ENCODE measurements around the gene SLC22A4. TPM values are rescaled to one million over a fixed set of nuclear protein-coding genes. Genes with fewer than 3 reads are reported as not detected.

SLC22A4 gene
- polyA plus RNA-seq, 4 donors, result 1.5 to 10.9 (median 5.0) TPM

DNA sequence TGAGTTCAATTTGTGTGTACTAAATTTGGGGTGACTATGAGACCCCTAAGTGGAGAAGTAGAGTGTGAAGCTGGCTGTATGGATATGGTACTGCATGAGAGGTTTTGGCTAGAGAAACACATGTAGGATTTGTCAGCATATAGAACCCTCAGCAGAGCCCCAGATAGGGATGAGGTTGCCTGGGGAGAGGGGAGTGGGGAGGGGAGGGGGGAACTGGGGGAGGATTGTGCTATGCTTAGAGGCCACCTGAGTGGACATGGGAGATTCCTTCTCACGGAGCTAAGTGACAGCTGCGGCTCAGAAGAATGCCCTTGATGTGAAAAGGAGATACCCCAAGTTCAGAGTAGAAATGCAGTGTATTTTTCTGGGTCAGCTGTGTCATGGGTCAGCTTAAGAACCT is 86.5 kb downstream of the SLC22A4 start:
- no peak overlapping the region for H3K27ac ChIP-seq (ENCODE audit: low read depth in 1 of 3, low read length in 2 of 3)
- no peak overlapping the region for H3K4me3 ChIP-seq (ENCODE audit: low read depth in 1 of 3, low read length in 3 of 3)
- H3K36me3 ChIP-seq (ENCODE audit: control insufficient read depth in 3 of 3, insufficient read depth in 2 of 3, low read depth in 1 of 3, low read length in 3 of 3), result peaks cover 0 to 62% (median 2%) of the 10 kb centered on the region in 3 donors
- FAIRE-seq, result no peak
- H3K9me3 ChIP-seq (ENCODE audit: control insufficient read depth in 2 of 2, insufficient read depth in 1 of 2, low read depth in 1 of 2, low read length in 1 of 2), result no peaks in the 10 kb centered on the region
- no peaks in the 10 kb centered on the region for H3K27me3 ChIP-seq (ENCODE audit: control insufficient read depth in 3 of 3, insufficient read depth in 3 of 3, low read length in 3 of 3)
- no peak for DNase-seq
- 86 to 90% (median 87%) methylated on average over 2 of the region's 2 CpGs for WGBS, 3 donors
- peaks cover 0 to 8% (median 0%) of the 10 kb centered on the region in 3 donors for H3K4me1 ChIP-seq (ENCODE audit: control insufficient read depth in 3 of 3, insufficient read depth in 2 of 3, low read depth in 1 of 3, low read length in 2 of 3)

DNA sequence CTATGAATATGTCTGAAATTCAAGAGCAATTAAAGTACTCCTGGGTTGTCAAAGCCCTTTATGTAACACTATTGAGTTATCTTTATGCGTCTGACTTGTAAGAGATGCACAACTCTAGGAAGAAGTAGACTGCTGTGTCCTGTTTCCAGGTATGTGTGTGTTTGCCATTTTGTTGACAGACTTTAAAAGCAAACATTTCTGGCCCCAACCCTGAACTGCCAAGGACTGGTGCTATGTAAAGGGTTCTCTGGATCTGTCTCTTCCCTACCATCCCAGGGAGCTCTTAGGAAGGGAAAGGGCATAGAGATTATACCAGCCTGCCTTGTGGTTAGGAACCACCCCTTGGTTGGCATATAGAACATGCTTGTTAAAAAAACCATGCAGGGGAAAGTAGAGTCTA is 87.4 kb downstream of the SLC22A4 start:
- H3K27ac ChIP-seq (ENCODE audit: low read depth in 1 of 3, low read length in 2 of 3), result no peak overlapping the region
- H3K4me1 ChIP-seq (ENCODE audit: control insufficient read depth in 3 of 3, insufficient read depth in 2 of 3, low read depth in 1 of 3, low read length in 2 of 3), result peaks cover 0 to 16% (median 0%) of the 10 kb centered on the region in 3 donors
- no peak for FAIRE-seq

DNA sequence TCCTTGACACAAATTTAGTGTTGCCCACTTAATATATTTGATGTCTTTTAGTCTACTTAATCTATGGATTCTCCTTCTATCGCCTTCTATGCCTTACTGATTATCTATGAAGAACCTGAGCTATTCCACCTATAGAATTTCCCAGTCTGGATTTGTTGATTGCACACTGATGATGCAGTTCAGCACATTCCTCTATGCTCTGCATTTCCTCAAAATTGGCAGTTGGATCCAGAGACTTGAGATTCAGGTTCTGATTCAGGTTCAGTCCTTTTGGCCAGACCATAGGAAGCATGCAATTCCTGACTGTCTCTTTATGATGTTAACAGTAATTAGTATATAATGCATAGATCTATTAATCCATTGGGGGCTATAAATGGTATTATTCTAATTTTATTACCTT is 89.1 kb downstream of the SLC22A4 start:
- no peak overlapping the region for H3K4me3 ChIP-seq (ENCODE audit: low read depth in 1 of 3, low read length in 3 of 3)
- H3K27ac ChIP-seq (ENCODE audit: low read depth in 1 of 3, low read length in 2 of 3), result no peak overlapping the region
- 60 to 98% (median 94%) methylated on average over 1 of the region's 1 CpG for WGBS, 3 donors
- FAIRE-seq, result no peak
- H3K9me3 ChIP-seq (ENCODE audit: control insufficient read depth in 2 of 2, insufficient read depth in 1 of 2, low read depth in 1 of 2, low read length in 1 of 2), result no peaks in the 10 kb centered on the region
- peaks cover 5 to 31% (median 7%) of the 10 kb centered on the region in 3 donors for H3K4me1 ChIP-seq (ENCODE audit: control insufficient read depth in 3 of 3, insufficient read depth in 2 of 3, low read depth in 1 of 3, low read length in 2 of 3)
- H3K36me3 ChIP-seq (ENCODE audit: control insufficient read depth in 3 of 3, insufficient read depth in 2 of 3, low read depth in 1 of 3, low read length in 3 of 3), result peaks cover 0 to 54% (median 2%) of the 10 kb centered on the region in 3 donors
- no peak for DNase-seq
- no peaks in the 10 kb centered on the region for H3K27me3 ChIP-seq (ENCODE audit: control insufficient read depth in 3 of 3, insufficient read depth in 3 of 3, low read length in 3 of 3)

More for the DNA sequence above, 87.4 kb downstream of the SLC22A4 start:
- Histone ChIP-seq H3K27me3 (ENCODE audit: control insufficient read depth in 3 of 3, insufficient read depth in 3 of 3, low read length in 3 of 3) (no peaks in the 10 kb centered on the region), H3K36me3 (ENCODE audit: control insufficient read depth in 3 of 3, insufficient read depth in 2 of 3, low read depth in 1 of 3, low read length in 3 of 3) (peaks cover 0 to 62% (median 2%) of the 10 kb centered on the region in 3 donors), H3K9me3 (ENCODE audit: control insufficient read depth in 2 of 2, insufficient read depth in 1 of 2, low read depth in 1 of 2, low read length in 1 of 2) (no peaks in the 10 kb centered on the region), H3K4me3 (ENCODE audit: low read depth in 1 of 3, low read length in 3 of 3) (no peak overlapping the region)
- no peak for DNase-seq
- 90 to 99% (median 96%) methylated on average over 1 of the region's 1 CpG for WGBS, 3 donors

DNA sequence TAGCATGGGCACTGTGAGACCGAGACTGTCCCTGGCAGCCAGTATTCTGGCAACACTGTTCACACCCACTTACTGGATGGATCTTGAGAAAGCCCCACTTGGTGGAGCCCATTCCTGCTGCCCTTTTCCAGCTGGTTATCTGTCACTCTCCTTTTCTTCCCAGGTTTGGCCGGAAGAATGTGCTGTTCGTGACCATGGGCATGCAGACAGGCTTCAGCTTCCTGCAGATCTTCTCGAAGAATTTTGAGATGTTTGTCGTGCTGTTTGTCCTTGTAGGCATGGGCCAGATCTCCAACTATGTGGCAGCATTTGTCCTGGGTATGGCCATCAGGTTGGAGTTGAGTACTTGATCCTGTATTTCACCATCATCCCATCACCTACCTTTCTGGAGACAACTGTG is 89.8 kb downstream of the SLC22A4 start:
- 91 to 93% (median 93%) methylated on average over 5 of the region's 5 CpGs for WGBS, 3 donors
- H3K9me3 ChIP-seq (ENCODE audit: control insufficient read depth in 2 of 2, insufficient read depth in 1 of 2, low read depth in 1 of 2, low read length in 1 of 2), result no peaks in the 10 kb centered on the region
- H3K27ac ChIP-seq (ENCODE audit: low read depth in 1 of 3, low read length in 2 of 3), result no peak overlapping the region
- no peak for DNase-seq
- peaks cover 0 to 52% (median 2%) of the 10 kb centered on the region in 3 donors for H3K36me3 ChIP-seq (ENCODE audit: control insufficient read depth in 3 of 3, insufficient read depth in 2 of 3, low read depth in 1 of 3, low read length in 3 of 3)
- H3K4me3 ChIP-seq (ENCODE audit: low read depth in 1 of 3, low read length in 3 of 3), result no peak overlapping the region
- peaks cover 5 to 38% (median 12%) of the 10 kb centered on the region in 3 donors for H3K4me1 ChIP-seq (ENCODE audit: control insufficient read depth in 3 of 3, insufficient read depth in 2 of 3, low read depth in 1 of 3, low read length in 2 of 3)
- no peak for FAIRE-seq
- no peaks in the 10 kb centered on the region for H3K27me3 ChIP-seq (ENCODE audit: control insufficient read depth in 3 of 3, insufficient read depth in 3 of 3, low read length in 3 of 3)

DNA sequence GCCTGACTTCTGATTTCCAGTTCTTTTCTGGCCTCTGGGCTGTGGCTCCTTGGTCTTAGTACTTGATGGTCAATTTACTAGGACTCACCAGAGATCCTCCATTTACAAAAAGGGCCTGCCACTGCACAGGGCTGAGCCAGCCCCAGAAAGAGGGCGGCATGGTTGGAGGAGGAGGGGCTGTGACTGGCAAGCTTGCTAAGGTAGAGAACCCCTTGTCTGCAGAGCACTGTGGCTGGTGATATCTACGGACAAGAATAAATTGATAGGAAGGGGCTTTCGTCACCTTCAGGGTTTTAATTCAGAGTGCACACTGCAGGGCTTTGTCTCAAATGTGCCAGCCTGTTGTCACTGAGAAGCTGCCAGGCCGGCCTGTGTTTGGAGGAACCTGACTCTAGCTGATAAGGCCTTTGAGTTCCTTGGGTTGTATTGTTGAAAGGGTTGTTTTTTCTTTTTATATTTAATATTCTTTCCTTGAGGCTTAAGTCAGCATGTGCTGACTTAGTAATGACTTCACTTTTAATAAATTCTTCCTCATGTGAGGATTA is 90.4 kb downstream of the SLC22A4 start:
- peaks cover 0 to 54% (median 5%) of the 10 kb centered on the region in 3 donors for H3K36me3 ChIP-seq (ENCODE audit: control insufficient read depth in 3 of 3, insufficient read depth in 2 of 3, low read depth in 1 of 3, low read length in 3 of 3)
- 87 to 90% (median 90%) methylated on average over 4 of the region's 4 CpGs for WGBS, 3 donors
- no peak overlapping the region for H3K27ac ChIP-seq (ENCODE audit: low read depth in 1 of 3, low read length in 2 of 3)

DNA sequence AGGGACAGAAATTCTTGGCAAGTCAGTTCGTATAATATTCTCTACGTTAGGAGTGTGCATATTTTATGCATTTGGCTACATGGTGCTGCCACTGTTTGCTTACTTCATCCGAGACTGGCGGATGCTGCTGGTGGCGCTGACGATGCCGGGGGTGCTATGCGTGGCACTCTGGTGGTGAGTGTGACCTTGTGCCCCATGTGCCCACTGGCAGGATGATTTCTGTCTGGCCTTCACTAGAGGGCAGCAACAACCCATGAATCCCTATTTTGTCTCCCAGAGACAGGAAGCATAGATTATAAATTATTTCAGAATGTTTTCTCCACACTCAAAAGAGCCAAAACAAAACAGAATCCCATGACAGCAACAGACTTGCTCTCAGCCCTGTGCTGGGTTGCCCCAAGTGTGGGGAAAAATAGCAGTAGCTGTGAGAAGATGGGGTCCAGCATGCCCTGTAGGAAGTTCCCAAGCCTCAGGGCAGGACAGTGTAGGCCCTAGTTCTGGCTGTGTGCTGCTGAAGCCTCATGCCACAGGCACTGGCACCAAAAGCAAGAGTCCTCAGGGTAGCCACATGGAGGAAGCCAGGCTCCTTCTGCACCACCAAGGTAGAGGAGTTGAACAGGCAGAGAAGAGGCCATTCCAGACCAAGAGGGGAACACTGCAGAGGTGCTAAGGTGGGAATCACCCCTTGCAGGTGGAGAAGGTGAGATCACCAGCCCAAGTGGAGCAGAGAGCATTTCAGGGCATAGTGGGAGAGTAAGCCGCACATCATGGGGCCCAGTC is 91.3 kb downstream of the SLC22A4 start:
- no peak for FAIRE-seq
- H3K27ac ChIP-seq (ENCODE audit: low read depth in 1 of 3, low read length in 2 of 3), result peak overlapping the region in 2 of 3 donors; percentile 34 to 42
- 32 to 46% (median 40%) methylated on average over 9 of the region's 9 CpGs for WGBS, 3 donors

More for the DNA sequence above, 90.4 kb downstream of the SLC22A4 start:
- no peak overlapping the region for H3K4me3 ChIP-seq (ENCODE audit: low read depth in 1 of 3, low read length in 3 of 3)
- H3K9me3 ChIP-seq (ENCODE audit: control insufficient read depth in 2 of 2, insufficient read depth in 1 of 2, low read depth in 1 of 2, low read length in 1 of 2), result no peaks in the 10 kb centered on the region
- H3K4me1 ChIP-seq (ENCODE audit: control insufficient read depth in 3 of 3, insufficient read depth in 2 of 3, low read depth in 1 of 3, low read length in 2 of 3), result peaks cover 5 to 38% (median 16%) of the 10 kb centered on the region in 3 donors
- DNase-seq (no peak), FAIRE-seq (no peak)
- no peaks in the 10 kb centered on the region for H3K27me3 ChIP-seq (ENCODE audit: control insufficient read depth in 3 of 3, insufficient read depth in 3 of 3, low read length in 3 of 3)

DNA sequence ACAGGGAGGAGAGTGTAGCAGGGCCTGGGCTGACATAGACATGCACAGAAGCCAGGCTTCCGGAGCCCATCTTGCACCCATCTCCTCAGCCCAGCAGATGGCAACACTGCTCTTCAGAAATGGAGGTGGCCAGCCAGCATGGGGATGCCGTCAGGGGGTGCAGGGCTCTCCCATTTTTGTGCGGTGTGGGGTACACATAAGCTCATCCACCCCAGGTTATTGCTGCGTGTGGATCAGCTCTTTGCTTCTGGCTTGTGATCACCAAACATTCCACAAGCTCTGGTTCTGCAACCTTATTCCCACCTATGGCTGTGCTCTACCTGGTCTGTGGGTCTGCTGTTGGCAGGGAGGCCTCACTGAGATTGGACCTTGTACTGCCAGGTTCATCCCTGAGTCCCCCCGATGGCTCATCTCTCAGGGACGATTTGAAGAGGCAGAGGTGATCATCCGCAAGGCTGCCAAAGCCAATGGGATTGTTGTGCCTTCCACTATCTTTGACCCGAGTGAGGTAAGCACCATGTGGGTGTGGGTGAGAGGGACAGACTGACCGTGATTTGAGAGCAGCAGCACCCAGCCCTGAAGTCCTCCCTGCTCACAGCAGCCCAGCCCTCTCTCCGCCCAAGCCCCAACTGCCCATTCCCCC is 92.6 kb downstream of the SLC22A4 start:
- DNase-seq, result peak; percentile 83 to 85
- no peak for FAIRE-seq
- Histone ChIP-seq H3K36me3 (ENCODE audit: control insufficient read depth in 3 of 3, insufficient read depth in 2 of 3, low read depth in 1 of 3, low read length in 3 of 3) (peaks cover 0 to 63% (median 8%) of the 10 kb centered on the region in 3 donors), H3K9me3 (ENCODE audit: control insufficient read depth in 2 of 2, insufficient read depth in 1 of 2, low read depth in 1 of 2, low read length in 1 of 2) (no peaks in the 10 kb centered on the region), H3K4me3 (ENCODE audit: low read depth in 1 of 3, low read length in 3 of 3) (no peak overlapping the region), H3K4me1 (ENCODE audit: control insufficient read depth in 3 of 3, insufficient read depth in 2 of 3, low read depth in 1 of 3, low read length in 2 of 3) (peaks cover 5 to 33% (median 17%) of the 10 kb centered on the region in 3 donors), H3K27ac (ENCODE audit: low read depth in 1 of 3, low read length in 2 of 3) (peak overlapping the region; percentile 68 to 95 (median 88)), H3K27me3 (ENCODE audit: control insufficient read depth in 3 of 3, insufficient read depth in 3 of 3, low read length in 3 of 3) (no peaks in the 10 kb centered on the region)
- 14 to 22% (median 18%) methylated on average over 10 of the region's 10 CpGs for WGBS, 3 donors

More for the DNA sequence above, 91.3 kb downstream of the SLC22A4 start:
- Histone ChIP-seq H3K9me3 (ENCODE audit: control insufficient read depth in 2 of 2, insufficient read depth in 1 of 2, low read depth in 1 of 2, low read length in 1 of 2) (no peaks in the 10 kb centered on the region), H3K4me3 (ENCODE audit: low read depth in 1 of 3, low read length in 3 of 3) (no peak overlapping the region), H3K36me3 (ENCODE audit: control insufficient read depth in 3 of 3, insufficient read depth in 2 of 3, low read depth in 1 of 3, low read length in 3 of 3) (peaks cover 0 to 54% (median 5%) of the 10 kb centered on the region in 3 donors), H3K4me1 (ENCODE audit: control insufficient read depth in 3 of 3, insufficient read depth in 2 of 3, low read depth in 1 of 3, low read length in 2 of 3) (peaks cover 5 to 33% (median 17%) of the 10 kb centered on the region in 3 donors), H3K27me3 (ENCODE audit: control insufficient read depth in 3 of 3, insufficient read depth in 3 of 3, low read length in 3 of 3) (no peaks in the 10 kb centered on the region)
- DNase-seq, result peak; percentile 68 to 71

DNA sequence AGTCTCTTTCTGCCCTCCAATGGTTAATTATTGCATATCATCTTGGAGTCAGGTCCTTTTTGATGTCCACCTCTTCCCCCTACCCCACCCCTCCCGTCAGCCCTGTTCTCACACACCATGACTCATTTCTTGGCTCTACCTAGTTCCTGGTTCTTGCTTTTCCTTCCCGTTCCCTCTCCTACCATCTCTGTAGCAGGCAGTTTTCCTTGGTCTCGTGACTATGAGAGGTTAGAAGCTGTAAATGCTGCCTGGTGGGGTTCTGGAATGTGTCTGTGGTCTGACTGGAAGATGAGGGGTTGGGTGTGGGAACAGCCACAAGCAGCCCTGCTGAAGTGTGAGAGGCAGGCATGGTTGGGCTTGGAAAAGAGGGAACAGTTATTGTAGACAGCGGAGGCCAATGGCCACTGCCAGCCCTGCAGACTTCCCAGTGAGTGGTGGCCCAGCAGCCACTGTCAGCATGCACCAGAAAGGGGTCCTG is 93.5 kb downstream of the SLC22A4 start:
- H3K4me3 ChIP-seq (ENCODE audit: low read depth in 1 of 3, low read length in 3 of 3), result no peak overlapping the region

More for the DNA sequence above, 93.5 kb downstream of the SLC22A4 start:
- H3K4me1 ChIP-seq (ENCODE audit: control insufficient read depth in 3 of 3, insufficient read depth in 2 of 3, low read depth in 1 of 3, low read length in 2 of 3), result peaks cover 5 to 33% (median 17%) of the 10 kb centered on the region in 3 donors
- H3K27me3 ChIP-seq (ENCODE audit: control insufficient read depth in 3 of 3, insufficient read depth in 3 of 3, low read length in 3 of 3), result no peaks in the 10 kb centered on the region
- 23 to 30% (median 26%) methylated on average over 4 of the region's 4 CpGs for WGBS, 3 donors
- H3K27ac ChIP-seq (ENCODE audit: low read depth in 1 of 3, low read length in 2 of 3), result peak overlapping the region; percentile 81 to 95 (median 94)
- FAIRE-seq (no peak), DNase-seq (peak; percentile 89 to 92)
- peaks cover 0 to 68% (median 9%) of the 10 kb centered on the region in 3 donors for H3K36me3 ChIP-seq (ENCODE audit: control insufficient read depth in 3 of 3, insufficient read depth in 2 of 3, low read depth in 1 of 3, low read length in 3 of 3)
- no peaks in the 10 kb centered on the region for H3K9me3 ChIP-seq (ENCODE audit: control insufficient read depth in 2 of 2, insufficient read depth in 1 of 2, low read depth in 1 of 2, low read length in 1 of 2)
